Osteocyte (in vitro differentiated cells): ENCODE measurements around the gene CACNA2D1. TPM values are rescaled to one million over a fixed set of nuclear protein-coding genes. Genes with fewer than 3 reads are reported as not detected.

Experiments
- DNase-seq: peaks from one replicate; pipeline ENCODE4 v3.0.0; 2021; ENCODE audit warnings: mixed read lengths; ENCODE audit not compliant: unreplicated experiment; ENCODE audit errors: extremely low spot score
- H3K27ac Mint-ChIP-seq: one replicate; pipeline ENCODE4 v1.8.0; 2021; ENCODE audit warnings: mild to moderate bottlenecking, mixed read lengths; ENCODE audit not compliant: unreplicated experiment
- H3K27me3 Mint-ChIP-seq: one replicate; pipeline ENCODE4 v1.8.0; 2021; ENCODE audit warnings: mixed read lengths; ENCODE audit not compliant: unreplicated experiment
- H3K36me3 Mint-ChIP-seq: one replicate; pipeline ENCODE4 v1.8.0; 2021; ENCODE audit warnings: mixed read lengths; ENCODE audit not compliant: unreplicated experiment
- H3K4me1 Mint-ChIP-seq: one replicate; pipeline ENCODE4 v1.8.0; 2021; ENCODE audit warnings: mixed read lengths; ENCODE audit not compliant: unreplicated experiment
- H3K4me3 Mint-ChIP-seq: one replicate; pipeline ENCODE4 v1.8.0; 2021; ENCODE audit warnings: mild to moderate bottlenecking, moderate library complexity, mixed read lengths; ENCODE audit not compliant: unreplicated experiment
- H3K9me3 Mint-ChIP-seq: one replicate; pipeline ENCODE4 v1.8.0; 2021; ENCODE audit warnings: mixed read lengths; ENCODE audit not compliant: unreplicated experiment
- CTCF ChIP-seq: fragments of 200-600 bp; sonication (generic); IDR thresholded peaks from 2 replicates; pipeline ENCODE4 v1.5.0; 2021; ENCODE audit warnings: antibody characterized with exemption, mild to moderate bottlenecking, moderate library complexity
- total RNA-seq: library from RNA; stranded (reverse); gene quantifications from 2 replicates; pipeline ENCODE4 v1.2.1, GENCODE V29; 2021

Gene CACNA2D1
- total RNA-seq, 1 donor from 2014 or later = 24.3 TPM

GRCh38 chr7:82051601-82052000 is 392.0 kb downstream of the CACNA2D1 start:
- no peak for TF ChIP-seq CTCF
- no peak for DNase-seq
- Mint-ChIP-seq H3K36me3 (peaks cover 5% of the 10 kb centered on the region), H3K9me3 (peaks cover 3% of the 10 kb centered on the region), H3K27me3 (no peaks in the 10 kb centered on the region), H3K4me3 (no peak overlapping the region), H3K4me1 (peaks cover 20% of the 10 kb centered on the region), H3K27ac (no peak overlapping the region)

- no peaks in the 10 kb centered on the region for H3K36me3 Mint-ChIP-seq
- peak overlapping the region; percentile 70 for H3K27ac Mint-ChIP-seq
- DNase-seq = no peak
- H3K4me1 Mint-ChIP-seq = peaks cover 20% of the 10 kb centered on the region
- H3K27me3 Mint-ChIP-seq = no peaks in the 10 kb centered on the region
- no peaks in the 10 kb centered on the region for H3K9me3 Mint-ChIP-seq
- TF ChIP-seq CTCF = no peak
- H3K4me3 Mint-ChIP-seq = no peak overlapping the region
These were observed 392.8 kb downstream of the CACNA2D1 start for GRCh38 chr7:82050792-82051191.

- Mint-ChIP-seq H3K9me3 (no peaks in the 10 kb centered on the region), H3K36me3 (no peaks in the 10 kb centered on the region), H3K27me3 (no peaks in the 10 kb centered on the region), H3K4me1 (peaks cover 20% of the 10 kb centered on the region), H3K27ac (peak overlapping the region; percentile 70), H3K4me3 (no peak overlapping the region)
- DNase-seq = no peak
- TF ChIP-seq CTCF = no peak
These were observed 393.6 kb downstream of the CACNA2D1 start for GRCh38 chr7:82049891-82050533.

GRCh38 chr7:82049442-82049841 is 394.1 kb downstream of the CACNA2D1 start:
- Mint-ChIP-seq H3K36me3 (no peaks in the 10 kb centered on the region), H3K9me3 (no peaks in the 10 kb centered on the region), H3K27me3 (no peaks in the 10 kb centered on the region), H3K4me3 (no peak overlapping the region), H3K27ac (peak overlapping the region; percentile 70), H3K4me1 (peaks cover 20% of the 10 kb centered on the region)
- no peak for DNase-seq
- no peak for TF ChIP-seq CTCF

- Mint-ChIP-seq H3K27ac (no peak overlapping the region), H3K27me3 (no peaks in the 10 kb centered on the region), H3K36me3 (no peaks in the 10 kb centered on the region), H3K4me1 (peaks cover 21% of the 10 kb centered on the region), H3K4me3 (no peak overlapping the region), H3K9me3 (no peaks in the 10 kb centered on the region)
- no peak for DNase-seq
- peak; percentile 78 for TF ChIP-seq CTCF
These were observed 399.0 kb downstream of the CACNA2D1 start for GRCh38 chr7:82044497-82045080.
